Caco-2 (cell line): ENCODE measurements around the gene GNL3. TPM values are rescaled to one million over a fixed set of nuclear protein-coding genes. Genes with fewer than 3 reads are reported as not detected.

Experiments
- BruUV-seq: library from RNA; stranded (reverse); fragments of 400-500 nt; replicated peaks from 2 replicates; lab custom pipeline; 2021; lab: Mats Ljungman, UMichigan
- CTCF ChIA-PET: fragments of 300-600 bp; sonication (Branson Sonifier 250); formaldehyde crosslinking; loops from one replicate; lab custom pipeline; 2022; ENCODE audit warnings: antibody characterized with exemption; lab: Charles Lee
- POLR2A ChIA-PET: fragments of 300-600 bp; sonication (Branson Sonifier 250); formaldehyde crosslinking; loops from one replicate; lab custom pipeline; 2022; ENCODE audit warnings: antibody characterized with exemption; lab: Charles Lee
- DNase-seq, 2 experiments: peaks; one replicate each; pipeline versions ENCODE4 v3.0.0 to v3.0.0-alpha.2; 2020 to 2022
- H3K27me3 ChIP-seq: replicated peaks from 2 replicates; pipeline ENCODE4 v1.6.0; 2011; ENCODE audit warnings: low read length; ENCODE audit not compliant: control insufficient read depth, insufficient read depth
- H3K36me3 ChIP-seq: 2 replicates; pipeline ENCODE4 v1.5.1; 2011; ENCODE audit warnings: low read length; ENCODE audit not compliant: control insufficient read depth, insufficient read depth
- H3K4me1 ChIP-seq: fragments of 250-450 bp; sonication (Bioruptor Pico); 2 replicates; pipeline ENCODE4 v1.5.1; 2020; ENCODE audit warnings: mild to moderate bottlenecking
- H3K4me3 ChIP-seq: 2 replicates; pipeline ENCODE4 v1.5.1; 2011; ENCODE audit warnings: low read depth, mild to moderate bottlenecking, control low read depth, low read length
- H3K9me3 ChIP-seq: fragments of 250-450 bp; sonication (Bioruptor Pico); 2 replicates; pipeline ENCODE4 v1.5.1; 2020; ENCODE audit warnings: mild to moderate bottlenecking, moderate library complexity
- H3K27ac Mint-ChIP-seq: one replicate; pipeline ENCODE4 v1.8.0; 2022; ENCODE audit warnings: mixed read lengths; ENCODE audit not compliant: unreplicated experiment
- H3K27me3 Mint-ChIP-seq: one replicate; pipeline ENCODE4 v1.8.0; 2022; ENCODE audit warnings: mixed read lengths; ENCODE audit not compliant: insufficient read depth, unreplicated experiment
- H3K36me3 Mint-ChIP-seq: one replicate; pipeline ENCODE4 v1.8.0; 2022; ENCODE audit warnings: mild to moderate bottlenecking, mixed read lengths; ENCODE audit not compliant: insufficient read depth, unreplicated experiment
- H3K4me1 Mint-ChIP-seq: one replicate; pipeline ENCODE4 v1.8.0; 2022; ENCODE audit warnings: low read depth, mixed read lengths; ENCODE audit not compliant: unreplicated experiment
- H3K4me3 Mint-ChIP-seq: one replicate; pipeline ENCODE4 v1.8.0; 2022; ENCODE audit warnings: mild to moderate bottlenecking, moderate library complexity, mixed read lengths; ENCODE audit not compliant: unreplicated experiment
- H3K9me3 Mint-ChIP-seq: one replicate; pipeline ENCODE4 v1.8.0; 2022; ENCODE audit warnings: mixed read lengths; ENCODE audit not compliant: unreplicated experiment
- CTCF ChIP-seq, 2 experiments: fragments of 200-600 bp in 1 of 2; IDR thresholded peaks; 1 replicate in 1 of 2; 2 replicates in 1 of 2; pipeline versions ENCODE4 v1.5.1 to v1.8.0; 2011 to 2022; ENCODE audit warnings: antibody characterized with exemption in 1 of 2, control low read depth in 1 of 2, inconsistent platforms in 1 of 2, low read depth in 1 of 2, low read length in 1 of 2, mild to moderate bottlenecking in 1 of 2, moderate library complexity in 1 of 2; ENCODE audit not compliant: insufficient read depth in 1 of 2, severe bottlenecking in 1 of 2, unreplicated experiment in 1 of 2
- intact Hi-C: fragments of 100-400 bp; cut with micrococcal nuclease; formaldehyde crosslinking; loops from one replicate; pipeline ENCODE4 v1.10.0; 2022; ENCODE audit not compliant: unreplicated experiment
- total RNA-seq: library from RNA; stranded (reverse); gene quantifications from 2 replicates; pipeline ENCODE4 v1.2.3, GENCODE V29; 2022

The GNL3 gene
- total RNA-seq, 1 experiment from 2014 or later = 125 TPM

- no TSS peak for BruUV-seq
- no peaks in the 10 kb centered on the region; the same call in 1 of the 2 replicates for H3K9me3 ChIP-seq
Observed at GRCh38 chr3:52721730-52722008, 35.8 kb downstream of the GNL3 start.

GRCh38 chr3:52722491-52722890, 36.7 kb downstream of the GNL3 start:
- Histone ChIP-seq H3K36me3 (no peaks in the 10 kb centered on the region; the same call in 1 of the 2 replicates), H3K27me3 (no peaks in the 10 kb centered on the region), H3K4me3 (no peak overlapping the region), H3K9me3 (peaks cover 5% of the 10 kb centered on the region), H3K4me1 (no peaks in the 10 kb centered on the region)
- DNase-seq = no peak
- ChIA-PET POLR2A (no interaction called here), CTCF (interaction anchor here (1.0 kb wide), 1 partner anchor 158 kb away, joined by 5 read pairs; no protein-coding TSS in a partner anchor)
- Mint-ChIP-seq H3K27me3 (no peaks in the 10 kb centered on the region), H3K4me3 (no peak overlapping the region), H3K36me3 (peaks cover 41% of the 10 kb centered on the region), H3K9me3 (peaks cover 31% of the 10 kb centered on the region), H3K4me1 (no peaks in the 10 kb centered on the region), H3K27ac (no peak overlapping the region)
- no peak for TF ChIP-seq CTCF (IDR thresholded peaks at IDR 0.05; ENCODE audit: insufficient read depth in 1 of 2, low read depth in 1 of 2, low read length in 1 of 2, severe bottlenecking in 1 of 2, unreplicated experiment in 1 of 2)
- BruUV-seq = no TSS peak
- intact Hi-C loops = no loop called here

More at GRCh38 chr3:52721730-52722008, 35.8 kb downstream of the GNL3 start:
- TF ChIP-seq CTCF (IDR thresholded peaks at IDR 0.05; ENCODE audit: insufficient read depth in 1 of 2, low read depth in 1 of 2, low read length in 1 of 2, severe bottlenecking in 1 of 2, unreplicated experiment in 1 of 2) = no peak
- H3K27me3 ChIP-seq = no peaks in the 10 kb centered on the region
- no peak for DNase-seq
- H3K27me3 Mint-ChIP-seq = no peaks in the 10 kb centered on the region
- H3K4me3 ChIP-seq = no peak overlapping the region
- no peaks in the 10 kb centered on the region for H3K4me1 Mint-ChIP-seq
- no peak overlapping the region for H3K27ac Mint-ChIP-seq
- intact Hi-C loops = no loop called here
- peaks cover 31% of the 10 kb centered on the region for H3K9me3 Mint-ChIP-seq
- H3K36me3 ChIP-seq = no peaks in the 10 kb centered on the region; the same call in 1 of the 2 replicates
- no peak overlapping the region for H3K4me3 Mint-ChIP-seq
- H3K36me3 Mint-ChIP-seq = peaks cover 33% of the 10 kb centered on the region
- no peaks in the 10 kb centered on the region for H3K4me1 ChIP-seq
- ChIA-PET POLR2A (no interaction called here), CTCF (interaction anchor here (1.0 kb wide), 1 partner anchor 159 kb away, joined by 5 read pairs; no protein-coding TSS in a partner anchor)

- H3K4me1 Mint-ChIP-seq = no peaks in the 10 kb centered on the region
- H3K27me3 ChIP-seq = no peaks in the 10 kb centered on the region
- peaks cover 16% of the 10 kb centered on the region for H3K9me3 ChIP-seq
- no peak overlapping the region for H3K27ac Mint-ChIP-seq
- intact Hi-C loops = no loop called here
- ChIA-PET CTCF (no interaction called here), POLR2A (no interaction called here)
- no peak for TF ChIP-seq CTCF (IDR thresholded peaks at IDR 0.05; ENCODE audit: insufficient read depth in 1 of 2, low read depth in 1 of 2, low read length in 1 of 2, severe bottlenecking in 1 of 2, unreplicated experiment in 1 of 2)
- H3K27me3 Mint-ChIP-seq = no peaks in the 10 kb centered on the region
- no peaks in the 10 kb centered on the region for H3K4me1 ChIP-seq
- peaks cover 48% of the 10 kb centered on the region for H3K36me3 Mint-ChIP-seq
- H3K9me3 Mint-ChIP-seq = peaks cover 41% of the 10 kb centered on the region
- H3K4me3 ChIP-seq = no peak overlapping the region
- no TSS peak for BruUV-seq
- peaks cover 2% of the 10 kb centered on the region; the same call in 1 of the 2 replicates for H3K36me3 ChIP-seq
- no peak overlapping the region for H3K4me3 Mint-ChIP-seq
- DNase-seq = no peak
Observed at GRCh38 chr3:52723935-52724334, 38.1 kb downstream of the GNL3 start.
